ENCODE data around the gene BIN1.

DNA sequence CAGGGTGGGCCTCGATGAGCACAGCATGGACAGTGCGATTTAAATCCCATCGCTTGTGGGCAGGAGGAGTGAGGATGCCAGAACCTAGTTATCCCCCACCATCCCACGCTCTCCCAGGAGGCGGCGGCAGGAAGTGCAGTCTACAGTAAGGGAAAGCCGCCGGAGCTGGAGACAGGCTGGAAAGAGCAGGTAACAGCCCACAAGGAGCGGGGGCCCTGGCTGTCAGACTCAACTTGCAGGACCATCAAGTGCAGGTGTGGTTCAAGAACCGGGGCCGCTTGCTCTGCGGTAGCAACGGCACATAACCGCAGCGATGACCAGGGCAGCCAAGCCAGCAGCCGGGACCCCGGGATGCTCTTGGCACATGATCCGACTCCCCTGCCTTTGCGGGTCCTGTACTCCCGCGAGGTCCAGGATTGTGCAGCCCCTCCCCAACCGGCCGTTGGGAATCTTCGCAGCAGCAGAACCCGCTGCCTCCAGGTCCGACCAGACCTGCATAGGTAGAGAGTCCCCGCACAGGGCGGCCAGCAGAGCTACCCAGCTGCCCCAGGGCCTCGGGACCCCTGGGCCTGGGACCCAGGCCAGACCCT is 82.1 kb downstream of the BIN1 start:
- TF ChIP-seq, protein P1, sequence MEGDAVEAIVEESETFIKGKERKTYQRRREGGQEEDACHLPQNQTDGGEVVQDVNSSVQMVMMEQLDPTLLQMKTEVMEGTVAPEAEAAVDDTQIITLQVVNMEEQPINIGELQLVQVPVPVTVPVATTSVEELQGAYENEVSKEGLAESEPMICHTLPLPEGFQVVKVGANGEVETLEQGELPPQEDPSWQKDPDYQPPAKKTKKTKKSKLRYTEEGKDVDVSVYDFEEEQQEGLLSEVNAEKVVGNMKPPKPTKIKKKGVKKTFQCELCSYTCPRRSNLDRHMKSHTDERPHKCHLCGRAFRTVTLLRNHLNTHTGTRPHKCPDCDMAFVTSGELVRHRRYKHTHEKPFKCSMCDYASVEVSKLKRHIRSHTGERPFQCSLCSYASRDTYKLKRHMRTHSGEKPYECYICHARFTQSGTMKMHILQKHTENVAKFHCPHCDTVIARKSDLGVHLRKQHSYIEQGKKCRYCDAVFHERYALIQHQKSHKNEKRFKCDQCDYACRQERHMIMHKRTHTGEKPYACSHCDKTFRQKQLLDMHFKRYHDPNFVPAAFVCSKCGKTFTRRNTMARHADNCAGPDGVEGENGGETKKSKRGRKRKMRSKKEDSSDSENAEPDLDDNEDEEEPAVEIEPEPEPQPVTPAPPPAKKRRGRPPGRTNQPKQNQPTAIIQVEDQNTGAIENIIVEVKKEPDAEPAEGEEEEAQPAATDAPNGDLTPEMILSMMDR (IDR thresholded peaks at IDR 0.05): peak; percentile 29; the same call in 1 of the 2 replicates
- no peak for TF ChIP-seq RCOR1 (IDR thresholded peaks at IDR 0.05; ENCODE audit: low read length)
- no peak for TF ChIP-seq GABPA (IDR thresholded peaks at IDR 0.05; ENCODE audit: low read depth)
- TF ChIP-seq POLR2AphosphoS5 (IDR thresholded peaks at IDR 0.05; ENCODE audit: low read depth, low read length): no peak
- no peak for TF ChIP-seq NRF1 (IDR thresholded peaks at IDR 0.05; ENCODE audit: low read depth, low read length)
- TF ChIP-seq, protein P2, sequence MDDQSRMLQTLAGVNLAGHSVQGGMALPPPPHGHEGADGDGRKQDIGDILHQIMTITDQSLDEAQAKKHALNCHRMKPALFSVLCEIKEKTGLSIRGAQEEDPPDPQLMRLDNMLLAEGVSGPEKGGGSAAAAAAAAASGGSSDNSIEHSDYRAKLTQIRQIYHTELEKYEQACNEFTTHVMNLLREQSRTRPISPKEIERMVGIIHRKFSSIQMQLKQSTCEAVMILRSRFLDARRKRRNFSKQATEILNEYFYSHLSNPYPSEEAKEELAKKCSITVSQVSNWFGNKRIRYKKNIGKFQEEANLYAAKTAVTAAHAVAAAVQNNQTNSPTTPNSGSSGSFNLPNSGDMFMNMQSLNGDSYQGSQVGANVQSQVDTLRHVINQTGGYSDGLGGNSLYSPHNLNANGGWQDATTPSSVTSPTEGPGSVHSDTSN (IDR thresholded peaks at IDR 0.05): no peak
